COLO668 (cell line): ENCODE measurements around the gene MET.
"Not testable (repeated sequence)": the region's sequence is repeated elsewhere in the genome, so short reads cannot be mapped to it uniquely, and the experiment has no call there.

Experiments used
- DNase-seq: peaks from one replicate; lab custom pipeline; 2025; ENCODE audit not compliant: unreplicated experiment; lab: John Stamatoyannopoulos, UW

Gene MET

DNA sequence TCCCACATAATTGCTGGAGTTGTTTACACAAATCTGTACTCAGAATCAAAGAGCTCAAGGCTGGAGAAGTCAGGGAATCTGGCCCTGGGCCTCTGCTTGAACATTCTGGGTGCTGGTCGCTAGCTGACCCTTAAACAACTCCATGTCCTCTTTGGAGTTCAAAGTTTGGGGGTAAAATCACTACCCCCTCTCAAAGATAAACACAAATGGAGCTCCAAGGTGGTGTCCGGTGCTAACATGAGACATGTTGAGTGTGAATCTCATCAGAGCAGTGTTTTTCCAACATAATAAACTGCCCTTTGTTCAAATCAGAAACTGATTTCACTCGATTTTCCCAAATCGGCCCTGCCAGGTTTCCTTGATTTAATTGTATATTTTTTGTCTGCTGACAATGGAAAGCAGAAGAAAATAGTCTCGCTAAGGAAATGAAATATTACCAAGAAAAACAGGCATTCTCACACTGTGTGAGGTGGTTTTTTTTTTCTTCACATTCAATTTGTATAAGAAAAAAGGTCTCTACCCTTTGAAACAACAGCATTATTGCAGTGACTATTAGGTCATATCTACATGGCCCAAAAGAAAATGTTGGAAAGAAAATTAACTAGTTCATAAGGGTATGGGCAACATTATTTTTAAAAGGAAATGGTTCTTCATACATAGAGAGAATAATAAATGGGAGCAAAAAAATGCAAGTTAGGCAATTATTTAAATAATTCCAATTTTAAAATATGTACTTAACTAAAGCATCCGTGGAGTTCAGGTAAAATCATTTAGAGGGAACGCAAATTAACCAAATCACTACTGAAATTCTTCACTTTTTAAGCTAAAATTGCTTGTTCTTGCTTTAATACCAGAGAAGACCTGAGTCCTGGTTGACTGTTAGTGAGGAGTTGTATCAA lies 134.3 kb downstream of the MET start:
- DNase-seq: no peak

DNA sequence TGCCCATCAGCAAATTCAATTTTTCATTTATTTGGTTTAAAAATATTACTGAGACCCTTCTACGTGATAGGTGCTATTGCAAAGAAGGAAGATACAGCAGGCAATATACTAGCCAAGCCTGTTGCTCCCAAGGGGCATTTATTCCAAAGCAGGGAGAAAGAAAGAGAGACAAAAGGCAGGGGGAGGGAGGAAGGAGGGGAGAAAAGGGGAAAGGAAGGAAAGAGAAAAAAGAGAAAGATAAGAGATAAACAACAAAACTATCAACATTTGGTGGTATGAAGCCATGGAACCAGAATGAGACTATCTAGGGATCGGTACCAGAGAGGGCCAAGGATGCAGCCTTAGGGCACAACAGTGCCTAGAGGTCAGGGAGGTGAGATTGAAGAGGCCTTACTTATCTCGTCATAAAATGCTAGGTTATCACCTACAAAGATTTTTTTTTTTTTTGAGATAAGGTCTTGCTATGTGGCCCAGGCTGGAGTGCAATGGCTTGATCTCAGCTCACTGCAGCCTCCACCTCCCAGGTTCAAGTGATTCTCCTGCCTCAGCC lies 135.1 kb downstream of the MET start:
- no peak for DNase-seq

DNA sequence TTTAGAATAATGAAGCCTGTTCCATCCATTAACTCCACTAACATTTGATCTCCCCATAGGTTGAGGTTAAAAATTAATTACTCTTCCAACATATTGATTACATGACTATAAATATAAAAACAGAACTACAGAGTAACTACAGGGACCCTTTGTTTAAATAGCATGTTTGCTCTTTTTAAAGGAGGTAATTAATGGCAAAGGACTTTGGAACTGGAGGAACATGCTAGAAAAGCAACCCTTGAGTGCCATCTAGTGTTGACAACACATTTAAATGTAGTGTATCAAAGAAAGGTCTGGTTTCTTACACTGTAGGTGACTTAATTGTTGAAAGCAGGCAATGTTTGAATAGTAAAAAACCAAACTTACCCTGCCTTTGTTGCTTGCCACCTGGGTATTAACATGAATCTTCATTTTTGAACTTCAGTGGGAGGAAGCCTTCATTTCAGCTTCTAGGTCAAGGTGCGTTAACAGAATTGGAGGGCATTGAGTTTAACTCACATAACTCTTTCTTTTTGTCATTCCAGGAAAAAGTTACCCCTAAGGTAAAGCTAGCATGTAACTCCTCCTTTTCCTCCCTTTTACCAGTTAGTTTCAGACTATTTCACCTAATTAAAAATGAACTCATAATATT lies 137.8 kb downstream of the MET start:
- peak; percentile 54 for DNase-seq

DNA sequence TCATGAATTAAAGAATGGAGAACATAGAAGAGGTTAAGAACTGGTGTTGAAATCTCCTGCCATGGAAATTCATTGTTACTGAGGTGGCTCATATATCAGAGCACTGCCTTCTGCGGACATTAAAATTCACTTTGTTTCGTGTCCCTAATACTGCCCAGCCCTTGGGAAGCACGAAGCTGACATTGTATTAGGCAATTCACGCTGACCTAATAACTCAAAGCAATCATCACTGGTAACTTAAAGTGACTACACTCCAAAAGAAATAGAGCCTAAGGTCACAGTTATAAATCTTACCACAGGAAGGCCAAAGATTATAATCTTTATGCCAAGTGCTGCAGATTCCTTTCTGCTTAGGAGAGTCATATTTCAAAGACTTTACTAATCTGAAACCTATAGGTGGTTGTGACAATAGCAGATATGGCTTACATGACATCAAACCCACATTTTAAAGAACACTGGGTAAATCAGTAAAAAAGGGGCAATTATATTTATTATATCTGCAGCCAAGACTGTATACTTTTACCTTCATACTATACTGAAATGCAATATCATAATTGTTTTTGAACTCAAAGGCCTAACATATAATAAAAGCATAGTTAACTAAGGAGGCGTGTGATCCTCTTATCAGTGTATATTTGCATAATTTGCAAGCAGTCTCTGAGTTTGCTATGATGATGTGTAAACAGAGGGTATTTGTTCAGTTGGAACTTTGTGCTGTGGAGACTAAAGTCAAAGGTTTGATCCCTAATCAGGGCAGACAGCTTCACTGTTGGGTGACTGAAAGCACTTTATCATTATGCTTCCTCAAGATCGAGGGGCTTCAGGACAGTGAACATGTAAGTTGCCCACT lies 138.5 kb downstream of the MET start:
- peak; percentile 9 for DNase-seq

DNA sequence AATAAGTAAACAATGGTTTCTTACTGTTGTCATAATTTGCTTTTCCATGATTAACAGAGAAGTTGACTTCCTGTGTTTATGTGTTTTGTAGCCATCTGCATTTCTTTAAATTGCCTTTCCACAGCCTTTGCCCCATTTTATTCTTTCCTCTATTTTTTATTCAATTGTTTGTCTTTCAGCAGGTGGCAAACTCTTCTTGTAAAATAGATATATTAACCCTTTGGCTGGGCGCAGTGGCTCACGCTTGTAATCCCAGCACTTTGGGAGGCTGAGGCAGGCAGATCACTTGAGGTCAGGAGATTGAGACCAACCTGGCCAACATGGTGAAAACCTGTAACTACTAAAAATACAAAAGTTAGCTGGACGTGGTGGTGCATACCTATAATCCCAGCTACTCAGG lies 139.8 kb downstream of the MET start:
- no peak for DNase-seq

DNA sequence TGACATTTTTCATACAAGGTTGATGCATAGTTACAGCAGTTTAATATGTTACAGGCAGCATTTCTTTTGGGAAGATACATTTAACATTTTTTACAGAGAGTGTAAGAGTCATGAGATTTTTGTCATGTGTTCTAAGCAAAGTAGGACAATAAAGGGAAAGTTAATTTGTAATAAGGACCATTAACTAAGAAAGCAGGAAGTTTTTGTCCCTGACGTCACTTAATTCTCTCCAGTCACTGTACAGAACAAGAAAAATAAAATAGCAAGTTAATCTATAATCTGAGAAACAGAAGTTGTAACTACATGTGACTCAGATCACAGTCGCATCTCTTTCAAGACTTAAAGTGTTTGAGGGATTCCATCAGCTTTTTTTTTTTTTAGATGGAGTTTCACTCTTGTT lies 140.9 kb downstream of the MET start:
- no peak for DNase-seq

DNA sequence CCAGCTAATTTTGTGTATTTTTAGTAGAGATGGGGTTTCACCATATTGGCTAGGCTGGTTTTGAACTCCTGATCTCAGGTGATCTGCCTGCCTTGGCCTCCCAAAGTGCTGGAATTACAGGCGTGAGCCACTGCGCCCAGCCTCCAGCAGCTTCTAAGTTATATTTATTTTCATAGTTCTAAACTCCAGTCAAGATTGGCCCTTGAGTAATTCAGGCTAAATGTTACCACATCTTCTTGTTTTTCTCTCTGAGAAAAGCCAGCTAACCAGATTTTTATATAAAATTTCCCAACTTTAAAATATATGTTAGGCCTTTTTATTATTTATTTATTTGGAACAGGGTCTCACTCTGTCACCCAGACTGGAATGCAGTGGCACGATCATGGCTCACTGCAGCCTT lies 141.4 kb downstream of the MET start:
- DNase-seq: not testable (repeated sequence)

DNA sequence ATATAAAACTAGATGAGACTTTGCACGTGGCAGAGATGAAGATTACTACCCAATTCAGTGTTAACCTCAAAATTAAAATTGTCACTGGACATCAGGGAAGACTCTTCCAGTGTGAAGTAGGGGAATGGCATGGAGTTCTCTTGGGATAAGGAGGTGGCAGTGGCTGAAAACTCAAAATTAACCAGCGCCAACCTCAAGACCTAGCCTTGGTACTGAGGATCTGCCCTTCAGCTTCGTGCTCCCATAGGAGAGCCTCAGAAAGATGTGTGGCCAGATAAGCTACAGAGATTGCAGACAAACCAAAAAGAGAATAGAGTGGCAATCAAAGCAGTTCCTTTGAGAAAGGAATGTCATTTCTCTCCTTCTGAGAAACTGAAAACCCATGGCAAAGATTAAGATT lies 143.0 kb downstream of the MET start:
- no peak for DNase-seq

DNA sequence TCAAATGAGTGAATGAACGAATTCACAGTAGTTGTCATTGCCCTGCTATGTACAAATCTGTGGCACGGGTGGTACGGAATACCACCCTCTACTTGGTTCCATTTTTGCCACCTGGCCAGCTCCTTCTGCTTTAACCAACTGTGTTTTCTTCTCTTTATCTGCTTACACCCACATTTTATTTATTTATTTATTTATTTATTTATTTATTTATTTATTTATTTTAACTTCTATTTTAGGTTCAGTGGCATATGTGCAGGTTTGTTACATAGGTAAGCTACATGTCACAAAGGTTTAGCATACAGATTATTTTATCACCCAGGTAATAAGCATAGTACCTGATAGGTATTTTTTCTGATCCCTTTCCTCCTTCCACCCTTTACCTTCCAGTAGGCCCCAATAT lies 148.2 kb downstream of the MET start:
- DNase-seq: no peak

DNA sequence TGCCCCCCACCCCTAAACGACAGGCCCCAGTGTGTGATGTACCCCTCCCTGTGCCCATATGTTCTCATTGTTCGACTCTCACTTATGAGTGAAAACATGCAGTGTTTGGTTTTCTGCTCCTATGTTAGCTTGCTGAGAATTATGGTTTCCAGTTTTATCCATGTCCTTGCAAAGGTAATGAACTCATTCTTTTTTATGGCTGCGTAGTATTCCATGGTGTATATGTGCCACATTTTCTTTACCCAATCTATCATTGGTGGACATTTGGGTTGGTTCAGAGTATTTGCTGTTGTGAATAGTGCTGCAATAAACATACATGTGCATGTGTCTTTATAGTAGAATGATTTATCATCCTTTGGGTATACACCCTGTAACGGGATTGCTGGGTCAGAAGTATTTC lies 149.7 kb downstream of the MET start:
- not testable (repeated sequence) for DNase-seq

DNA sequence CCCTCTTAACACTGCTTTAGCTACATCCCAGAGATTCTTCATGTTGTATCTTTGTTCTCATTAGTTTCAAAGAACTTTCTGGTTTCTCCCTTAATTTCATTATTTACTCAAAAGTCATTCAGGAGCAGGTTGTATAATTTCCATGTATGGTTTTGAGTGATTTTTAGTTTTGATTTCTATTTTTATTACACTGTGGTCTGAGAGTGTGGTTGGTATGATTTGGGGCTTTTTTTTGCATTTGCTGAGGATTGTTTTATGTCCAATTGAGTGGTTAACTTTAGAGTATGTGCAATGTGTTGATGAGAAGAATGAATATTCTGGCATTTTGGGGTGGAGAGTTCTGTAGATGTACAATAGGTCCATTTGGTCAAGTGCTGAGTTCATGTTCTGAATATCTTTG lies 152.5 kb downstream of the MET start:
- DNase-seq: no peak

DNA sequence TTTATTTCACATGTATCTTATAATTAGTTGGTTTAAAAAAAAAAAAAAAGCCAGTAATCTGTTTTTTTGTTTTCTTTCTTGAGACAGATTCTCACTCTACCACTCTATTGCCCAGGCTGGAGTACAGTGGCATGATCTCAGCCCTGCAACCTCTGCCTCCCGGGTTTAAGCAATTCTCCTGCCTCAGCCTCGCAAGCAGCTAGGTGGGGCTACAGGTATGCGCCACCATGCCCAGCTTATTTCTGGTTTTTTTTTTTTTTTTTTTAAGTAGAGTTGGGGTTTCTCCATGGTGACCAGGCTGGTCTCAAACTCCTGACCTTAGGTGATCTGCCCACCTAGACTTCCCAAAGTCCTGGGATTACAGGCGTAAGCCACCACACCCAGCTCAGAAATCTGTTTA lies 156.3 kb downstream of the MET start:
- no peak for DNase-seq

DNA sequence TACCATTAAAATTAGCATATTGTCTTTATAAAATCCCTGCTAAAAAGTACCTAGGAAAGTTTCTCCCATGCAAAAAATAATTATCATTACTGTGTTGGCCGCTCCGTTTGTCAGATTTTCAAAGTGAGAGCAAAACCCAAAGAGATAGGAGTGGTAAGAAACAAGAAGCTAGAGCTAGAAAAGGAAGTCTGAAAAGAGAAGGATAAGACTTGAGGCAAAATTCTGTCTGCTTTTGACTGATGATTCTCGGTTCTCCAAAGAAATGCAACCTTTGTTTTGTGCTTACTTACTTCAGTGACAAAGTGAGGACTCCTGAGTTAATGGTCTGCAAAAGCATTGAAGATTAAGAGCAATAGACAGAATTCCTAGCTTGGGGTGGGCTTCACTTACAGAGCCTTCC lies 157.0 kb downstream of the MET start:
- DNase-seq: no peak

DNA sequence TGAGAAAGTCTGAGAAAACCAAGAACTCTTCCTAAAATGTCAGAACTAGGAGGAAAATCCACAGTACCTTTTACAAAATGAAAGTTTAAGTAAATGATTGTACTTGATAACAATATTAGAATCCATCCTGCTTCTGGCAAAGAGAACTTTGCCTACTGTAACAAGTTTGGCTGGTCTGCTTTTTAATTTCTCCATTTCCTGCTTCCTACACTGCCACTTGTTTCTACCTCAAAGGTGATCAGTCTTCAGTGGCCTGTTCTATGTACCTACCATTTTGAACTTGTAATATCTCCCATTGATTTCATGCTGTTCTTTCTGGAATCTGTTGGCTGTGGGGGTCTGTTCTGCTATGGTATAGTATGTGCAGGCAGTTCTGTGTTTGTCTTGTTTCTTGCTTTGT lies 157.5 kb downstream of the MET start:
- DNase-seq: no peak

DNA sequence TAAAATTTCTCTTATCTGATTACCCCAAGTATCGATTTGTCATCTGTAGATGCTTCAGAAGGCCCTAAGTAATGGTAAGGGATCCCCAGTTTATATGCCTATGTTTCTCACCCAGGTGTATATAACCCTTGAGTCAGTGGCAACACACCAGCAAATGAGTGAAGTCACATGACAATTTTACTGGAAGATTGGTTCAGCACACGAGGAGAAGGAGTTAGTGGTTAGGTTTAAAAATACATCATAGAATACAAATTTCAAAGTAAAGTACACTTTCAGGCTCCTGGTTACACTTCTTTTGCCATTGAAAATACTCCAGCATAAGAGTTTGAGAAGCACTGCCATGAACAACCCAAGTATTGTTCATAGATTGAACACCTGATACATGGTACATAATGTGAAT lies 160.7 kb downstream of the MET start:
- no peak for DNase-seq

DNA sequence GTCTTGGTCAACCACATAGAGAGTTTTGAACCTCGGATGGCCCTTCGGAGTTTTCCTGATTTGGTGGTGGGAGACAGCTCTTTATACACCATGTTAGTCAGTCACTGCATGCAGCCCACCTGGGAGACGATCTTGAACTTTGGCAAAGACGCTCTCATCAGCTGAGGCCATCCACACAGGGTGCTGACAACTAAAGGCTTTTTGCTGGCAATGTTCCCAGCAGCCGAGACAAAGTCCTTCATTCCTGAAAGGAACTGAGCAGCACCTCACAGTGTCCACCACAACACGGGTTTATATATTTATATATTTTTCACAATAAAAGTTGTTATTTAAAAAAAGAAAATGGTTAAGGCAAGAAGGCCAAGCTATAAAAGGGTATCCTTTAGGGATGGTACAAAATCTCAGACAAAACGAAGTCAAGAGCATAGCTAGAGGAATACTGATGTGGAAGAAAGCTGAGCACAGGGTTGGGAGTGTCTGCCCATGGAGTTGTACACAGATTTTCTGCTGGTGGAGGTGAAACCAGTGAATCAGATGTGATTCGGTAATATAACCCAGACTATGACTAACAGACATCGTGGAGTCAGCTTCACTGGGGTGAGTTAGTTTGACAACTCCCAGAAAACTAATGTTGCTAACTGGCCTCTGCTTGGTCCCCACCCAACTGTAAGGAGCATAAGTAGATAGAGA lies 163.0 kb downstream of the MET start:
- DNase-seq: no peak

DNA sequence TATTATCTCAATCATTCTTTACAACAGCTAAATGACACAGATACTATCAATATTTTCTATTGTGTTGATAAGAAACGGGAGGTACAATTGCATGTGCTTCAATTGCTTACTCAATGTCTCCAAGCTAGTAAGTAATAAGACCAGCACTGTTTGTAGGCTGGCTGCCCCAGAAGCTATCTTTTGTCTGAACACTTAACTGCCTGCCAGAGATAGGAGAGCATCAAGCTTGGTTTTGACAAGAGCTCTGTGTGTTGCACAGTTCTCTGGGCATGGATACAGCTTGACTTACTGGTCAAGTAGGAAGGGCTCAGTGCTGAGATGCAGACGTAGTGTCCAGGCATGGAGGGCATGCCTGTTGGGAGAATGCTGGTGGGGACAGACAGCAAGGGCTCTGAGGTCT lies 164.1 kb downstream of the MET start:
- no peak for DNase-seq

DNA sequence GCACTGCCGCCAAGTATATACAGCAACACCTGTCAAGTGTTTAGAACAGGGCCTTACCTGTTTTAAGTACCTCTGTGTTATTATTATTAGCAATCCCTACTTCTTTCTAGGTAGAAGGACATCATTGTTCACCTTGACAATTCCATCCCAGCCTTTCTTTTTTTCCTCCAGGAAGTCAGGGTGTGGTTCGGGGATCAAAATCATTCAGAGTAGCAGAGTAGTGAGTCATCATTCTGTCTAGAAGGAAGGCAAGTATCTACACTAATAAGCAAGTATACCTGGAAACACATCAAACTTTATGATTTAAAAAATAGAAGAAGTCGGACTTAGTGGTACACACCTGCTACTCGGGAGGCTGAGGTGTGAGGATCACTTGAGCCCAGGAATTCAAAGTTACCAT lies 164.9 kb downstream of the MET start:
- DNase-seq: no peak

DNA sequence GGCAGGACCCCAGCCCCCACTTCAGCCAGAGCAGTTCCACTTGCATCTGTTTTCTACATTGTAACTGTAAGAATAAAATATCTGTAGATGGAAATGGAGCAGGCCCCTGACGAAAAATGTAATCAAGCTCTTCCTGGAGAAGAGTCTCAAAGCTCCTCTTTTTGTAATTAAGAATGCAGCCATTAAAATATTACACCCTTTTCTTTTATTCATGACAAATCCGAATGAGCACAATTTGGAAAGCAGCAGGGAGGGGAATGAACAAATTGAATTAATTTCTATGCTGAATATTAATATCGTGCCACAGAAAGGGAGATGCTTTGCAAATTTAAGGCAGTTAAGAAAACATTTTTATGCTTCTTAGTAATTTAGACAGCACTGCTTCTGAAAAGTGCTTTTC lies 165.6 kb downstream of the MET start:
- DNase-seq: no peak

DNA sequence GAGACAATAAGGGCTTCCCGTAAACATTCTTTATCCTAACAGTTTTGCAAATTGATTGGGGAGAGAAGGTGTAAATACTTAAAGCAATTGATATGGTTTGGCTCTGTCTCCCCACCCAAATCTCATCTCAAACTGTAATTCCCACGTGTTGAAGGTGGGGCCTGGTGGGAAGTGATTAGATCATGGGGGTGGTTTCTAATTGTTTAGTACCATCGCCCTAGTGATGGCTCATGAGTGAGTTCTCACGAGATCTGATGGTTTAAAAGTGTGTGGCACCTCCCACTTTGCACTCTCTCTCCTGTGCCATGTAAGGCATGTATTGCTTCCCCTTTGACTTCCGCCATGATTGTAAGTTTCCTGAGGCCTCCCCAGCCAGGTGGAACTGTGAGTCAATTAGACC lies 168.3 kb downstream of the MET start:
- DNase-seq: no peak

DNA sequence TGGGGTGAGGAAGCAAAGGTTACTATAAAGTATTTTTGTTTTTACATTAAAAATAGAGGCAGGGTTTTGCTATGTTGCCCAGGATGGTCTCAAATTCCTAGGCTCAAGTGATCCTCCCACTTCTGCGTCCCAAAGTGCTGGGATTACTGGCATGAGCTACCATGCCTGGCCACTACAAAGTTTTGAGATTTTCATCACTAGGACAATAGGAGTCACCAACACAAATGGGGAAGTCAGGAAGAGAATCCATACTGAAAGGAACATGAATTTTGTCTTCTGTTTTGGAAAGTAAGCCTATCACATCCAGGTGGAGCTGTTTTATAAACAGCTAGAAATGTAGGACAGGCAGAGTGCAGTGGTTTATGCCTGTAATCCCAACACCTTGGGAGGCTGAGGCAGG lies 170.4 kb downstream of the MET start:
- DNase-seq: no peak
